Measurements from ENCODE around the gene CD34. TPM values are rescaled to one million over a fixed set of nuclear protein-coding genes. Genes with fewer than 3 reads are reported as not detected.

The CD34 gene
- total RNA-seq, 1 donor from 2014 or later = 72.5 TPM

- DNase-seq (peak; percentile 68), ATAC-seq (ENCODE audit: poor library complexity) (peak; percentile 60)
- intact Hi-C loops (cut with DNase I) = loop anchor here (5.0 kb wide), 1 partner anchor 49 kb away; no protein-coding TSS in a partner anchor
Measured at GRCh38 chr1:207908107-207908734, 2.7 kb downstream of the CD34 start.

- DNase-seq (no peak), ATAC-seq (ENCODE audit: poor library complexity) (no peak)
- intact Hi-C loops (cut with DNase I) = no loop called here
Measured at GRCh38 chr1:207904391-207904790, 6.5 kb downstream of the CD34 start.

- DNase-seq (no peak), ATAC-seq (ENCODE audit: poor library complexity) (no peak)
- intact Hi-C loops (cut with DNase I) = no loop called here
Measured at GRCh38 chr1:207903767-207904166, 7.2 kb downstream of the CD34 start.

- ATAC-seq (ENCODE audit: poor library complexity) (no peak), DNase-seq (no peak)
- intact Hi-C loops (cut with DNase I) = no loop called here
Measured at GRCh38 chr1:207903053-207903452, 7.9 kb downstream of the CD34 start.

- intact Hi-C loops (cut with DNase I) = no loop called here
- ATAC-seq (ENCODE audit: poor library complexity) (peak; percentile 36), DNase-seq (no peak)
Measured at GRCh38 chr1:207902566-207902965, 8.4 kb downstream of the CD34 start.

GRCh38 chr1:207901041-207901653 lies 9.8 kb downstream of the CD34 start:
- ATAC-seq (ENCODE audit: poor library complexity) = no peak
- intact Hi-C loops (cut with DNase I) = no loop called here
- DNase-seq = no peak

GRCh38 chr1:207898836-207899235 lies 12.1 kb downstream of the CD34 start:
- DNase-seq (no peak), ATAC-seq (ENCODE audit: poor library complexity) (no peak)
- intact Hi-C loops (cut with DNase I) = no loop called here

- ATAC-seq (ENCODE audit: poor library complexity) (no peak), DNase-seq (no peak)
- intact Hi-C loops (cut with DNase I) = no loop called here
Measured at GRCh38 chr1:207898260-207898659, 12.7 kb downstream of the CD34 start.

GRCh38 chr1:207897188-207897587 lies 13.7 kb downstream of the CD34 start:
- intact Hi-C loops (cut with DNase I) = loop anchor here (2.0 kb wide), 1 partner anchor 66 kb away; no protein-coding TSS in a partner anchor
- ATAC-seq (ENCODE audit: poor library complexity) (no peak), DNase-seq (no peak)

- ATAC-seq (ENCODE audit: poor library complexity) (no peak), DNase-seq (no peak)
- intact Hi-C loops (cut with DNase I) = loop anchor here (2.0 kb wide), 1 partner anchor 66 kb away; no protein-coding TSS in a partner anchor
Measured at GRCh38 chr1:207896547-207896946, 14.4 kb downstream of the CD34 start.

GRCh38 chr1:207894704-207895103 lies 16.2 kb downstream of the CD34 start:
- DNase-seq = no peak
- ATAC-seq (ENCODE audit: poor library complexity) = no peak
- intact Hi-C loops (cut with DNase I) = no loop called here

- intact Hi-C loops (cut with DNase I) = no loop called here
- ATAC-seq (ENCODE audit: poor library complexity) = no peak
- no peak for DNase-seq
Measured at GRCh38 chr1:207893737-207894582, 17.0 kb downstream of the CD34 start.

GRCh38 chr1:207892764-207893163 lies 18.2 kb downstream of the CD34 start:
- DNase-seq = no peak
- ATAC-seq (ENCODE audit: poor library complexity) = no peak
- intact Hi-C loops (cut with DNase I) = no loop called here

GRCh38 chr1:207891148-207891547 lies 19.8 kb downstream of the CD34 start:
- DNase-seq (no peak), ATAC-seq (ENCODE audit: poor library complexity) (no peak)
- intact Hi-C loops (cut with DNase I) = no loop called here

GRCh38 chr1:207890136-207890738 lies 20.7 kb downstream of the CD34 start:
- ATAC-seq (ENCODE audit: poor library complexity) = peak; percentile 81
- peak; percentile 84 for DNase-seq
- intact Hi-C loops (cut with DNase I) = no loop called here

- ATAC-seq (ENCODE audit: poor library complexity) (peak; percentile 2), DNase-seq (no peak)
- intact Hi-C loops (cut with DNase I) = loop anchor here (5.0 kb wide), 1 partner anchor 34 kb away; no protein-coding TSS in a partner anchor
Measured at GRCh38 chr1:207888652-207889051, 22.3 kb downstream of the CD34 start.

GRCh38 chr1:207887542-207888201 lies 23.3 kb downstream of the CD34 start:
- intact Hi-C loops (cut with DNase I) = loop anchor here (5.0 kb wide), 1 partner anchor 35 kb away; no protein-coding TSS in a partner anchor
- ATAC-seq (ENCODE audit: poor library complexity) = no peak
- DNase-seq = no peak

- intact Hi-C loops (cut with DNase I) = loop anchor here (5.0 kb wide), 1 partner anchor 36 kb away; no protein-coding TSS in a partner anchor
- DNase-seq (no peak), ATAC-seq (ENCODE audit: poor library complexity) (no peak)
Measured at GRCh38 chr1:207886227-207886626, 24.7 kb downstream of the CD34 start.
